ENCODE data around the gene CDH7.

DNA sequence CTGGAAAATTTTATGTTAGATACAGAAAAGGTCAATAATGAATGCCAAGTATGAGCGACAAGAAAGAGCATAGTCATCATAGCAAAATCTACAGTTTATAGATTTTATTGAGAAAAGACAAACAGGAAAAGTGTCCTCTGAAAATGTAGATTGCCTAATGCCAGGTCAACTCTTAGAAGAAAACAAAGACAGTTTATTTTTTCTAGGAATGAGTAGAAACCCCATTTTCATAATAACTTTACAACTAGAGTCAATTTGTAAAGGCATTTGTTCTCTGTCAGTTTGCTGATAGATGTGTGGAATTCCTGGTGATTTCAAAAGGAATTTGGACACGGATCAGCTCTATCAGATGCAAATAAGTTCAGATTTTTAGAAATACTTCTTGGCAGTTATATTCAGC, 16.6 kb downstream of the CDH7 start:
- TF ChIP-seq CTCF (conservative IDR thresholded peaks at IDR 0.05; ENCODE audit: low read depth, low read length) (no peak), EZH2 (IDR thresholded peaks at IDR 0.05; ENCODE audit: low read length, unreplicated experiment) (no peak), EZH2phosphoT487 (IDR thresholded peaks at IDR 0.05; ENCODE audit: borderline replicate concordance, low read length) (no peak)

Data from PC-3 (cell line).